Left forelimb (tissue), 1 donor: Measurements from ENCODE around the gene SHISA6.

Experiments
- DNase-seq: peaks from one replicate; pipeline ENCODE4 v3.0.0-alpha.2; 2018; ENCODE audit warnings: low spot score

The SHISA6 gene

DNA sequence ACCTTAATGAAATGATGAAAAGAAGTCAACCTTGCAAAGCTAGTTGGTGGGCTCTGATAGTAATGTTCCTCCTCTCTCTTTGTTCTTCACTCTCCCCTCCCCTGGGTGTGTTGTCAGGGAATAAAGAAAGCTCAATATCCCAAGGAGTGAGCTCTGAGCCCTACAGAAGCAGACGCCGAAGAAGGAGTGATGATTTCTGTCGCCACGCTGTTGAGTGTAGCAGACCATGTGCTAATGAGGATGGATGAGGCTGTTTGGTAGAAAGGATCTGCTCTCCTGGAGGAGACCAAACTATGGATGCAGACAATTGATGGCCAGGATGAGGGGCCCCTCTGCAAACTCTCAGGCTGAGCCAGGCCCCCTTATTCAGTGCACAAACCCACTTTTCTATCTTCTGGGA lies 217.3 kb downstream of the SHISA6 start:
- DNase-seq: no peak

DNA sequence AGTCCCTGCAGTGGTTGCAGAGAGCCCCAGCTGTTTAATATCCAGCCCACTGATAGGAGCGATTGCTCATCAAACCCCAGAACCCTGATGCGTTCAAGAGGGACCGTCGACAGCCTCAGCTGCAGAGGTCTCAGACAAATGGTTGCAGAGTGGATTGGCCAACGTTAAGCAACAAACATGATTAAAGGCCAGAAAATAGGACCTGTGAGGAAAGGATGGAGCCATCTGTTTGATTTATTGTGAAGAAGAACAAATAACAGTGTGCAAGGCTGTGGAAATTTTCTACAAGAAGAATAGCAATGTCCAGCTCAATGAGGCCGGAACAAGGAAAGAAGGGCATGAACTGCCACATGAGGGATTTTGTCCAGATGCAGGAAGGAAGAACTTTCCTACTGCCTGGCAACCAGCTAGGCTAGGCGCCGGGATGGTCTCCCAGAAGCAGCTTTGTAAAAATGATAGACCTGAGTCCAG lies 218.9 kb downstream of the SHISA6 start:
- no peak for DNase-seq

- DNase-seq: no peak
These were observed 221.1 kb downstream of the SHISA6 start for GRCh38 chr17:11461993-11462548.

GRCh38 chr17:11467639-11468038 lies 226.6 kb downstream of the SHISA6 start:
- DNase-seq: no peak

DNA sequence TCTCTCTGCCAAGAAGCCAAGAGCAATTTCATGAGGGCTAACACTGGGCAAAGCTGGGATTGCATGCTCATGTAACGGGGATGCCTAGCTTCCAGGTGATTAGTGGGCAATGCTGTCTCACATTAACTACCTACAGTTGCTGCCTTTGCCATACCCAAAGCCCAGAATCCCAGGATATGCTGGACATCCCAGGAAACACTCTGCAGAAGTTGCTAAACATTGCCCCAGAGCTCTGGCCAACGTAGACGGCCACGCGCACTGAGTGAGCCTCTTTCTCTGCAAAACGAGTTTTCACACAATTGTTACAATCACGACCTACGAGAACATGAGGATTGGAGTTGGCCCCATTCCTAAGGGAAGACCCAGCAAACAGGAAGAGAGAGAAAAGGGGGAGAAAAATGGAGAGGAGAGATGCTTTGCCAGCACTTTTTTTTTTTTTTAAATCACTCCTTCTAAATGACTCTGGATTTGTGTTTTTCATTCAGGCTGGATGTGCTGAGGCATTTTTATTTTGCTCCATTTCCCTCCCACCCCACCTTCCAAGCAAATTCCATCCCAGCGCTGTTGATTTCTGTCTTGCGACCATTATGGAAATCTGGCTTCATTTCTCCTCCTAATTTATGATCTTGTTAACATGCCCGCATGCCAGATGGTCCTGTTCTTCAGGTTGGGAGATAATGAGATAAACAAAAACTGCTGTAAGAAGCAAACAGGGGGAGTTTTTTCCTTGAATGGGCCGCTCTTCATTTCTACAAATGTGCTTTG lies 244.5 kb downstream of the SHISA6 start:
- DNase-seq: no peak

- DNase-seq: no peak
These were observed 245.3 kb downstream of the SHISA6 start for GRCh38 chr17:11486101-11486867.

- no peak for DNase-seq
These were observed 245.9 kb downstream of the SHISA6 start for GRCh38 chr17:11486868-11487310.

DNA sequence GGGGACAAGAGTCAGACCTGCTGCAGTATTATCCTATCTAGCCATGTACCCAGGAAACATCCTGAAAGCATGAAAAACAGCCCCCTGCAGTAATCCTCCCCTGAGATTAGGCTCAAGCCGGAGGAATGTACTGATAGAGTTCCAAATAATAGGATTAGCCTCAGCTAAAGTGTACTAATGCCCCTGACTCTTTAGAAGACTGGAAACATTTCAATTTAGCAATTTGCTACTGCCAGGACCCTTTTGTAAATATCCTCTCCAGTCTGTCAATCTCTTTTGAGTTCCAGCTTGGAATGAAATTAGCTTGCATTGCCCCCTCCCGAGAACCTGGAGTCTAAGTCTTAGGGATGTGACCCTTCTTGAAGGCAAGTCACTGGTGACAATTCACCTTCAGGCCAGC lies 246.5 kb downstream of the SHISA6 start:
- DNase-seq: no peak

- no peak for DNase-seq
These were observed 247.4 kb downstream of the SHISA6 start for GRCh38 chr17:11488407-11488806.

DNA sequence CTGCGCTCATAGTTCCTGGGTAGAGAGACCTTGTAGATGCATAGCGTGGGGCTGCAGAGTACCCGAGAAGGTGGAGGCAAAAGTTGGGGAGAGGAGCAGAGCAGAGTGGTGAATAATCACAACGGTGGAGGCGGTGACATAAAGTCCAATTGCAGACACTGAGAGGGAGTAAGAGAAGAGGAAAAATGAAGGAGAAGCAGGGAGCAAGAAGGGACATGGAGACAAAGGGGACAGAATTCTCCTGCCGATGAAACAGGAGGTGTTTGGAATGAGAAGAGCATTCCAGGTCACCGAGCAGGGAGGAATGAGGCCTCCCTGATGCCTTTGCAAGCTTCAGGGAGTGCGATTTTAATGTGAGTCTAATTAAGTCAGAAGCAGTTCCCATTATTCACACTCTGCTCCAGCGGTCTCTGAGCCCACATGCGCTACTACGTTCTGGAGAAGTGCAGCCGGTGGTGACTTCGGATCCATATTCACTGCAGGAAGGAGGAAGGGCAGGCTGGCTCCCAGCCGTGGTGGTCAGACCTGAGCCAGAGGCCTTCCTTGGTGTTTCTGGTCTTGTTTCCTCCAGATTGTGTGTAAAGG lies 249.2 kb downstream of the SHISA6 start:
- DNase-seq: no peak

DNA sequence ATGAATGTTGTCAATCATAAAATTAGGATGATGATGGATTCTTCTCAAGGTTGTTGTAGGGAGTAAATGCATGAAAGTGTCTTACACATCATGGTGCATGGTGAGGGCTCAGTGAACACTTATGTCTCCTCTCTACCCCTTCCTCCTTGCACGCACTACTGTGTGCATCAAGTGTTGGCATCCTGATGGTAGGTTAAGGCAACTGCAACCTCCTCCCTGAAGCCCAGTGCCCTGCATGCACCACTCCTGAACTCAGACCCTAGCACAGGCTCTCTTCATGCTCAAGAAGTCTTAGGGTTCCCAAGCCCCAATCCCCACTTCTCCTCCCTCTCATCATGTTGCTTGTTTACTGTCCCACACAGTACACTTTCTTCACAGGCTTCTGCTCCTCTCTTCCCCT lies 251.5 kb downstream of the SHISA6 start:
- no peak for DNase-seq

- DNase-seq: no peak
These were observed 252.9 kb downstream of the SHISA6 start for GRCh38 chr17:11493936-11494335.

DNA sequence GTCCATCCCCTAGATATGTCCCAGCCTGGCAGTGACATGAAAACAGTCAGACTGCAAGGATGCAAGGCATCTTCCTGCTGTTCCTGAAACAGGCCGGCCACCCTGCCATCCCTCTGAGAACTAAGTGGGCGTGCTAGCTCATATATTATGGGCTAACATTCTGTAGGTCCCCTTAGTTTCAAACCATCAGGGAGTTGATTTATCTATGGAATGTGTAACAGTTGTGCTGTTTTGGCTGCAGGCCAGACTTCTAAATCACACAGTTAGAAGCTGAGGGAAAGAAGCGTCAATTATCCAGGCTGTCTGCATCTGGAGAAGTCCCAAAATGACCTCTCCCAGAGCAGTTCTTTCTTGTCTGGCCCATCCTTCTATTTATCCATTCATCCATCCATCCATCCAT lies 254.6 kb downstream of the SHISA6 start:
- no peak for DNase-seq

DNA sequence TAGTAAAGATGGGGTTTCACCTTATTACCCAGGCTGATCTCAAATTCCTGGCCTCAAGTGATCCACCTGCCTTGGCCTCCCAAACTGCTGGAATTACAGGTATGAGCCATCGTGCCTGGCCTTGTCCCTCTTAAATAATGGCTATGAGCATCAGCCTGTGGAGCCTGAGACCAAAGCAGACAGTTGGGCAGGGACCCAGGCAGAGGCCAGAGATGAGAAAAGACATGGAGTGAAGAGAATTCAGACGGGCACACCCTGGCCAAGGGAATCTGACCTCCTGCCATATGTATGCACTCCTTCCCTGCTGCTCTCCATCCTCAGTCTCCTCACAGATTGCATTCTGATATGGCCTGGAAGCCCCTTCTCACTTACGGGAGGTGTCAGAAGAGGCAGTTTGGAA lies 258.9 kb downstream of the SHISA6 start:
- no peak for DNase-seq

DNA sequence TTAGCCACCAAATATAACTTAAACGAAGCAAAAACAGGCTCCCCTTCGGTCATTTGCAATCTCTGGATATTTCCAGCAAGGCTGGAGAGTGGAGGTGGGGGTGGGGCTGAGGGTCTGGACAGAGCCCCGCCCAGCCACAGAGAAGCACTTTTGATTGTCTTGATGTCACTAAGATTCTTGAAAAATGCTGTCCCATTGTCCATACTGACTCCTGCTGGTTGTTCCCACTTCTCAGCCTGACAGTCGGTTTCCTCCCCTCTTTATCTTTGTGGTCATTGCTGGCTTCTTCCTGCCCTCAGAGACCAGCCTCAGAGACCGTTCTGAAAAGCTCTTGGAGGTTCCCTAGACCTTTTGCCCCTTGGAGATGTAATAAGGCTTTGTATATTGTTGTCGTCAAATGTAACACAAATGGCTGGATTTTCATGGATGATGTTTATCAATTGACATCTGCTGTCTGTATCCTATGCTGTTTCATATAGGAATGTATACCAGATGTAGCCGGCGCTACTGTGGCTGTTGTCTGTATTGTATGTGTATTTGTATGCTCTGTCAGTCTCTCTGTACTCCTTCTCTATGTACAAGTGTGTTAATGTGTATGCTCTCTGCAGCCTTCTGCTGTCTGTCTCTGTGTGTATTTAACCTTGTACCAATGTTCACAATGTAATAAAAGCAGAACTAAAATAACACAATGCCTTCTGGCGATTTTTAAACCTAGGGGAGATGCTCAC lies 262.5 kb downstream of the SHISA6 start:
- DNase-seq: no peak

GRCh38 chr17:11506635-11507034 lies 265.6 kb downstream of the SHISA6 start:
- no peak for DNase-seq

GRCh38 chr17:11511696-11512095 lies 270.7 kb downstream of the SHISA6 start:
- no peak for DNase-seq

DNA sequence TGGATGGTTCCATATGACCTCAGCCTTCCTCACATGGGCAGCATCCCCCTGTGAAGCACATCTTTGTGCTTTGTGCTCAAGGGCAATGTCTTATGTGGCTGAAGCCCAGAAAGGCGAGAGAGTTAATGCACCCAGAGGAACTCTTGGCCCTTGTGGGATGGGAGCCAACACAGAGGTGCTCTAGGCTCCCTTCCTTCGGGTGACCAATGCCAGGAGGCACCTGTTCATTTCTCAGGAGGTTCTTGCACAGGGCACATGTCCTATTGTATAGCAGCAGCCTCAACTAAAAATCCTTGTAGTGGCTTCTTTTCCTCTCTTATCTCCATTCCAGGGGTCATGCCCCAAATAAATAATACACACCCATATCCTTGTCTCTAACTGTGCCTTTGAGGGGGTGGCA lies 273.6 kb downstream of the SHISA6 start:
- no peak for DNase-seq

DNA sequence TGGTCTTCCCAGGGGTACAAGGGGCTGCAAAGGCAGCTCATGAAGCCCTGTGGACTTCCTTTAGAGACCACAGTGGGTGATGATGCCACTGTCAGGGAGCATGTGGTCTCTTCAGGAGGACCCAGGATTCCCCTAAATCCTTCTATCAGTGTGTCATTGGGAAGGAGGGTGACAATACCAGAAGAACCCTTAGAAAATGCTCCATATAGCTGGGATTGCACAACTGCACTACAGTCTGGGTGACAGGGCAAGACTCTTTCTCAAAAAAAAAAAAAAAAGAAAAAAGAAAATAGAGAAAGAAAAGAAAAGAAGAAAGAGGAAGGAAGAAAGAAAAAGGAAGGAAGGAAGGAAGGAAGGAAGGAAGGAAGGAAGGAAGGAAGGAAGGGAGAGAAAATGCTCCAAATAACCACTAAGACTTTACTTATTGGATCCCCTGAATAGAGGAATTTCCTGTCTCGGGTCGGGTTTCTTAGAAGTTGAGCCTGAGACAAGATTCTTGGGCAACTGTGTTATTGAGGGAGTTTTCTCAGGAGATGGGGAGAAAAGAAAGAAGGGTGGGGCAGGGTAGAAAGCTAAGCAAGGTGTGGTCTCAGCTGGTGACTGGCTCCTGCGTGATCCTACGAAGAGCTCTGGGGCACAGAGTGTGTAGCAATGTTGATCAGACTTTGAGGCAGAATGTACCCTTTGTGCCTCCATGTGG lies 274.1 kb downstream of the SHISA6 start:
- DNase-seq: no peak

GRCh38 chr17:11515901-11516300 lies 274.9 kb downstream of the SHISA6 start:
- no peak for DNase-seq

DNA sequence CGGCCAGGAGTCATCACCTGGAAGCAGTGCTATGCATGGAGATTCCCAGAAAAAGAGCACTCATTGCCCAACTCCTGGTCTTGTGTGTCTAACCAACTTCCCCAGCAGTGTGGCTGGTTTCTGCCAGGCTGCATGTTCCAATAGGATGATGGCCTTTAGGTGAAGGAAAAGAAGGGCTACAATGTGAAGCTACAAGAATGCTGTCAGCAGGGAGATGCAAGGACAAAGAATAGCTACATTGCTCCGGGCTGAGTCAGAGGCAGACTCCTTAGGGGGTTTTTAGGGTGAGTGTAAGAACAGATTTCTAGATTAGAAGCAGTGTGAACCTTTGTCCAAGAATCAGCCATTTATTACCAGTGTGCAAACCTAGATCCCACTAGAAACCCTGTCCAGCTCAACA lies 294.2 kb downstream of the SHISA6 start:
- DNase-seq: no peak
